NCI-H748 treated with DMSO at 0.1 percent for 48 hours (cell line): ENCODE data around the gene AMFR.

Source experiments
- DNase-seq: peaks from one replicate; lab custom pipeline; 2025; lab: John Stamatoyannopoulos, UW

The AMFR gene

DNA sequence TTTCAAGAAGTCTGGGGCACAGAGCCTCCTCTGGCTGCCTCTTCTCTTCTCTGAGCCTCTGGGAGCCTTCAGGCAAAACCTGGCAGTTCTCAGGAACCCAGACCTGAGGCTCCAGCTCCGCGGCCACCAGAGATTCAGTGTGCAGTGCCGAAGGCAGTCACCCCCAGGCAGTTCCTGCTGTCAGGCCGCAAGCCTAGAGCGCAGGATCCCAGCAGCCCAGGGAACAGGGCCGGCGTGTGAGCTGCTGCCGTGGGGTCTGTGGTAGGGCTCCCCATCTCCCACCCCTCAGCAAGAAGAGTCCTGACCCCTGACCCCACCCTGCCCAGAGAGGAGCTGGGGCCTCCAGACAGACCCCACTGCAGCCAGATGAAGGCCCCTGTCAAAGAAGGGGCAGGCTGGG, 78.2 kb downstream of the AMFR start:
- no peak for DNase-seq

DNA sequence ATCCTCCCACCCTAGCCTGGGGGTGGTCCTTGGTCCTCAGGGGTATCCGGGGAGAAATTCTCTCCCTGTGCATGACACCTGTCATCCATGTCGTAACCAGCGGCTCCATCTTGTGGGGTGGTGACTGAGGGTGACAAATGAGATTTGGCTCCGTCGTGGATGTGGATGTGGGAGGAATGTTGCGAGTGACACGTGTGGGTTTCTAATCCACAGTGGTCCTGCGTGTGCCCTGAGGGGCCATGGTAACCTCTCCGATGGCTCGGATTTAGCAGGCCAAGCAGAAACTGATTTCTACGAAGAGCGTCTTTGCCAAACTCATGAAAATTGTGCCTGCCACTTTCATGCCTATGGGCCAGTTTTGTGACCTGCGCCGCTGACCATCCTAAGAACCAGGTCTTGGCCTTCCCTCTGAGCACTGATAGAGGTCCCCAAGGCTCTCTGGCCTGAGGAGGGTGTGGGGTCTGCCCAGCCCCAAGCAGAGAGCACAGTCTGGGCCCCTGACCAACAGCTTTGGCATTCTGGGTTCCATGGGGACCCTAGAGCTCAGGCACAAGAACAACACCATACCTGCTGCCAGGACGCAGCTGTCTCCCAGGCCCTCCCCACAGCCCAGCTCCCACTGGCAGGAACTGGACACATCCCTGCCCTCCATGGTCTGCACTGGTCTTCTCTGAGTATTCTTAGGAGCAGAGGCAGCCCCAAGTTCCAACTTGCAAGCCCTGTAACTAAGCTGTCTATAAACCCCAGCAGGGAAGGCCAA, 79.0 kb downstream of the AMFR start:
- DNase-seq: no peak

DNA sequence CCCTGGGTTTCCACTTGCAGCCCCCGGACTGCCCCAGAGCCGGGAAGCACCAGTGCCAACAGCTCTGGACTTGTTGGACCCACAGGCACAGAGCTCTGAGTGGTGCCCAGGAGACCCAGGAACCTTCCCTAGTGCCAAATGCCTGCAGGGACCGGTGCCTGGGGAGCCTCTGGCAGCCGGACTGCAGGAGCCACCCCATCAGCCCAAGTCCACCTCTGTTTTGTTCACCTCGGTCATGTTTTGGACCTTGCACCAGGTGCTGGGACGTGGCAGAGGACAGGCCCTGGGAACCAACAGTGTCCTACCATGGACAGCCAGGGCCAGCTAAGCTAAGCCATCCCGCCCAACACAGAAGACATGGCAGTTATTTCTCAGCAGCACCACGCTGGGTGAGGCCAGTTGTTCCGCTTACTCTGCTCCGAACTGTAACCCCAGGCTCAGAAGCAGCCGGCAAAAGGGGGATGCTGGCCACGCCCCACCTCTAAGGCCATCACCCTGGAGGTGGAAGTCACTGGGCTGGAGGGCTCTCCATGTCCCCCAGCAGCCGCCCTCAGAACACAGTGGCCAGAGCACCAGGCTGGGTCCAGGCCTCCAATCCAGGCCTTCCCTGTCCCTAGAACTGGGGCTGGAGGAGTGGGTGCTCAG, 79.8 kb downstream of the AMFR start:
- no peak for DNase-seq

DNA sequence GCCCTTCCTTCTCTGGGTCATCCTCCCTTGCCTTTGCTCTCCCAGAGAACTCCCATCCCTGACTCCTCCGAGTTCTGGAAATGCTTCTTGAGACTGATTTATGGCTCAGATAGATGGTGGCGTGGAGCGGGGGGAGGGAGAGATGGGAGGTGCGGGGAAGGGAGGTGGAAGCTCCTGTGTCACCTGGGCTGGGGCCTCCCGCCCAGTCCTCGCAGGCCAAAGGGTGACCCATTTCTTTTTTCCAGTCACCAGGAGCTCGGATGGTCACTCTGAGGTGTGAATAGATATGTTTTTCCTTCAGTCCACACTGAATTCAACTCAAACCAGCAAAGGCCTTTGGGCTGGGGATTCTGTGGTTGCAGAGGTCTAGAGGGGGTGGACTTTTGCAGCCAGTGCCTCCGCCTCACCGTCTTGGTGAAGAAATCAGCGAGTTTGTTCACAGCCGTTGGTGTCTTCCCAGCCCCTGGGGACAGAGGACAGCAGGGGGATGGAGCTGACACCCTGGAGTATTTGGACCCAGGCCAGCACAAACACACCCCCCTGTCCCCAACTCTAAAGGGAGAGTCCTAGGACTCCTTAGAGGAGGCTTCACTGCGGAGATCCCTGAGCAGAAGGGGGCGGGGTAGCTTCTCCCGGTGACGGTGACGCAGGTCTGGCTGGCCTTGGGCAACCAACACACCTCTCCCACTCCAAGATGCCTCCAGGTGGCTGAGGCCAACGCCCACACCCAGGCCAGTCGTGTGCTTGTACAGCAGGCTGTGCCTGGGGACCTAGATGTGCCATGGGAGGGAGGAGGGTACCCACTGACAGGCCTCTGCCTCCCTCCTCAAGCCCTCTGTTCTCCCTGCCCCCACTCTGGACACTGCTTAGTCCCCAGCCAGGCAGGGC, 80.6 kb downstream of the AMFR start:
- no peak for DNase-seq

DNA sequence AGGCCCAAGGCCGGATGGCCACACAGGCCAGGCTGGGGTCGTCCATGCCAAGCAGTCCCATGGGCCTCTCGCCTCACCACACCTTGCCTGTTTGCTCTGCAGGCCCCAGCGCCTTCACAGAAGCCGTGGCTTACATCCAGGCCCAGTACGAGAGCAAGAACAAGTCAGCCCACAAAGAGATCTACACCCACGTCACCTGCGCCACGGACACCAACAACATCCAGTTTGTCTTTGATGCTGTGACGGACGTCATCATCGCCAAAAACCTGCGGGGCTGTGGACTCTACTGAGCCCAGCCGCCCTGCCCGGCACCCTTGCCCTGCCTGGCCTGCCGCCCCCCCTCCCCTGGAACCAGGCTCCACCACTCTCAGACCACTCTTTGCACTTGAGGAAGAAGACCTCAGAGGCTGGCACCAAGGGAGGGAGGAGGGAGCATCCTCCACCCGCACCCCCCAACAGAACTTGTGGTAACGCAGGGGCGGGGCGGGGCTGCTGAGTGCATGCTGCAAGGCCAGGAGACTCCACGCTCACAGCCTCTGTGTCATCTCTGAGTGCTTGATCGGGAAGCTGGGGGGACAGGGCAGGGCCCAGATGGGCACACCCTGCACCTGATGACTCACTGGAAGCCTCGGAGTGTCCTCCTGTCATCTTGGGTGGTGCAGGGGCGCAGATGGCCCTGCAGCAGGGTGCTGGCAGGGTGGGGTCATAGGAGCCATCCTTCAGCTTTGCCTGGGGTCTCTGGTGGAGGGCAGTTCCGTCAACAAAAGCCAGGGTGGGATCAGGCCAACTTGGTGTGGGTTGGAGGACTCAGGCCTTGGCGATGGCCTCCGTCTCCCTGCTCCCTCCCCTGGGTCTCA, 81.5 kb downstream of the AMFR start:
- no peak for DNase-seq

DNA sequence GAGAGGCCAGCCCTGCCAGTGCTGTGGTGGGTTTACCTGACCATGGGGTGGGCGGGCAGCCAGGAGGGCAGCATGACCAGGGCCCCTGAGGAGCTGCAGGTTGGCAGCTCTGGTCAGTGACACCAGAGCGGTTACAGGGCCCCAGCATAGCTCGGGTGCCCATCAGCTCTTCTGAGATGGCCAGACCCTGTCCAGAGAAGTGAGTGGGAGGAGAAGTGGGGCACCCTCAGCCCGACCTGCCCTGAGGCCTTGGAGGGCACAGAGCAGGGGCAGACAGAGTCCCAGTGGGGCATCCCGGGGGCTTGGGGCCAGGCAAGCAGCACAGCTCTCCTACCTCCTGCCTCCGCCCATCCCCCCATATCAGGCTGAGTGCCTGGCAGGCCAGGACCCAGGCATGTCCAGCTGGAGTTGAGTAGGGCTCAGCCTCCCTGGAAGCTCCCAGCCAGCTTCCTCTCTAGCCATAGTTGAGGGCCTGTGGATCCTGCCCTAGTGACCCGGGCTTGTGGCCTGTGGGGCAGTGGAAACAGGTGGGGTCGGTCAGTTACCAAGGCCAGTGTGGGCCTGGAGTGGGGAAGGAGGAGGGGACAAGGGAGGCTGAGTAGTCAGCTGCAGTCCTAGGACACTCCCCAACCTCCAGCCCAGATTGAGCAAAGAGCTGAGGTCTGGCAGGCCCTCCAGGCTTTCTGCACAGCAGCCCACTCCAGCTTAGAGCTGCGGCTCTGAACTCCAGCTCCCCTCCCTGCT, 83.5 kb downstream of the AMFR start:
- no peak for DNase-seq

DNA sequence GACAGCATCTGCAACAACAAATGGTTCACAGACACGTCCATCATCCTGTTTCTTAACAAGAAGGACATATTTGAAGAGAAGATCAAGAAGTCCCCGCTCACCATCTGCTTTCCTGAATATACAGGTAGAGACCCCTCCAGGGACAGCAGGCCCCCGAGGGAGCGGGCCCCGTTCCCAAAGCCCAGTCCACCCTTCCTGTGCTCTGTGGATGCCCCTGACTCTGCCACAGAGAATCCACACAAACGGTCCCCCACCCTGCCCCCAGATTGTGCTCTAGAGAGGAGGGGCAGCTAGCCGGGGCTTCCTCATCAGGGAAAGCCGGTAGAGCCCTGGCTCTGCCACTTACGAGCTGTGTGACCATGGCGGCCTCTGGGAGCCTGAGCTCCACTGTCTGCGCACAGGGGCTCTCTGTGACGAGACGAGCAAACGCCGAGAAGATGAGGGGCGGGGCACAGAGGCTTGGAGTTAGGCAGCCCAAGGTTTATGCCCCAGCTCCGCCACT, 84.4 kb downstream of the AMFR start:
- no peak for DNase-seq

DNA sequence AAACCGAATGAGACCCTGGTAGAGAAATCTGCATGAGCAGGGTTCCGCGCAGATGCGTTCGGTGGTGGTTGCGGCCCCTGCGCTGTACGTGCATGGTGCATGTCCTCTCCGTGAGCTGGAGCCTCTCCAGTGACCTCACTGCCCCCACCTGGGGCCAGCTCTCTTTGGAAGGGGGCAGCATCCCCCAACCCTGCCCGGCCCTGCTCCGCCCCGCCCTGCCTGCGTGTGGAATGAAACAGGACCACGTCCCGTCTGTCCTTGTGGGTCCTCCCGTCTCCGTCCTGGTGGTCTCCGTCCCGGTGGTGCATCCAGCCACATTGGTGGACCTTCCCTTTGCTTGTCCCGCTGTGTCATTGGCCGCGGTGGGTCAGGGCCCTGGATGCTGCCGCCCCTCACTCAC, 84.9 kb downstream of the AMFR start:
- no peak for DNase-seq

DNA sequence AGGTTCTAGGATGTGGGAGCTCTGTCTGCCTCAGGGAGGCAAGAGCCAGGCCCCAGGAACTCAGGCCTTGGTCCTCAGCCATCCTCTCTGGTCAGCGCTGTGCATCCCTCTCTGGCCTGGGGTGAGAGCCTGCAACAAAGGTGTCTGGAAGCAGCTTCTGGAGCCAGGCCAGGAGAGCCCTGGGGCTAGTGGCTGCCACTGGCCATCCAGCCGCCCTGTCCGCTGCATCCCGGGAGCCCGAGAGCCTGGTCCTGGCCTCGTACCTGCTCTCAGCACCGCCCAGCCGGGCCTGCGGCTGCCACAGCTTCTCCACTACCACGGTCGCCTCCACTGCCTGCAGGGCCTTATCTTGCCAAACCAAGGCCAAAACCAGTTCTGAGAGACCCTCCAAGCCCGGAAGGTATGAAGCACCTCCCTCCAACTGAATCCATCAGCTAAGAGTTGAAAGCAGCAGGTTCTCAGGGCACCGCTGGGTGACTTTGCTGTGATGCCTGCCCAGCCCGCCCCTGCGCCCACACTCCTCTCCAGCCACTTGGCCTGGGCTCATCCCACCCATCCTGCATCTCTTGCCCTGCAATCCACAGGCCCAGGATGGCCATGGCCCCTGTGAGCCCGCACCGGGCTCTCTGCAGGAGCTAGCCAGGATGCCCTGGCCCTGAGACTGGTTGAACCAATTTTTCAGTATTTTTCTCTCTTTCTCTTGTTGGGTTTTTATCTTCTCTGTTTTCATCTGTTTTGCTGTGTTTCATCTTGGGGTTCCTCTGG, 85.7 kb downstream of the AMFR start:
- no peak for DNase-seq

DNA sequence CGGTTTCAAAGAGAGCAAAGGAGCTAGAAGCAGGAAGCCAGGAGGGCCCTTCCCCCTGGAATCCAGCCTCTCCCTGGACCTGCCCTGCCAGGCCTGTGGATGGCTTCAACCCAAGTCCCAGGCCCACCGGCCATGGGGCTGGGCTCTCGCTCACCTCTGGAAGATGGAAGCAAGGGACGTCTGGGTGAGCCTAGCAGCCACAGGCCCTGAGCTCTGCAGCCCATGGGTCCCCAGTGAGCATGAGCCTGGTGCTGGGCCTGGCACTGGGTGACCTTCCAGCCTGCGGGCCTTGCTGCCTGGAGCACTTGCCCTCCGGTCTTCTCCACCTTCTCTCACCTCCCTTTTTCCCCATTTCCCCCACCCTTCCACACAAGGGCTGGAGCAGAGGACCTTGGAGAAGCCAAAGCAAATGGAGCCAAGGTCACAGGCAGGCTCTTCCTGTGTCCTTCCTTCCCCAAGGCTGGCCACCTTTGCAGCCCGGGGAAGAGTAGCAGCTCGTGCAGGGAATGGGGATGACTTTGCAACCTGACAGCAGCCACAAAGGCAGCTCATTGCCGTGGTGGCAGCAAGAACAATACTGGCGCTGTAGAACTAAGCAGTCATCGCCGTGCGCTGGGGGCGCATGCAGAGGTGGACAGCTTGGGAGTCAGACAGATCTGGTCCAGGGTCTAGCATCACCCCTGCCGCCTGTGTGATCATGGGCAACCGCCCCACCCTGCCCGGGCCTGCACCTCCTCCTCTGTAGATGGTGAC, 86.6 kb downstream of the AMFR start:
- no peak for DNase-seq

DNA sequence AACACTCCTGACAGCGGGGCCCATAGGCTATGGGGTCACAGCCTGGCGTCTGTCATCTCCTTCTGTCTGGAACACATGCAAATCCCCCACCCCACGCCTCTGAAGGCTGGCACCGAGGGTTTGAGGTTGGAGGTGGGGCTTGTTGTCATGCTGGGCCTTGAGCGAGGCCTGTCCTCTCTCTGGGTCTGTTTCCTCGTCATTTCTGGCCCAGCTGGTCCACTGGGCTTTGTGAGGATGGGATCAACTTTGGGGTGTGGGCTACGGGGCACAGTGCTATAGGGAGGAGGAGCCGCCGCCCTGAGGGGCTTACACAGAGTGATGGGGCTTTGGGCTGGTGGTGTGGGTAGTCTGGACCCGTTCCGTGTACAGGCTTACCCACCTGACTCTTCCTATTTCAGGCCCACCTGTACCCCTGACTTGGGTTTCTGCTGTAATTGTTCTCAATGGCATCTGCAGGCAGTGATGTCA, 87.5 kb downstream of the AMFR start:
- DNase-seq: no peak

DNA sequence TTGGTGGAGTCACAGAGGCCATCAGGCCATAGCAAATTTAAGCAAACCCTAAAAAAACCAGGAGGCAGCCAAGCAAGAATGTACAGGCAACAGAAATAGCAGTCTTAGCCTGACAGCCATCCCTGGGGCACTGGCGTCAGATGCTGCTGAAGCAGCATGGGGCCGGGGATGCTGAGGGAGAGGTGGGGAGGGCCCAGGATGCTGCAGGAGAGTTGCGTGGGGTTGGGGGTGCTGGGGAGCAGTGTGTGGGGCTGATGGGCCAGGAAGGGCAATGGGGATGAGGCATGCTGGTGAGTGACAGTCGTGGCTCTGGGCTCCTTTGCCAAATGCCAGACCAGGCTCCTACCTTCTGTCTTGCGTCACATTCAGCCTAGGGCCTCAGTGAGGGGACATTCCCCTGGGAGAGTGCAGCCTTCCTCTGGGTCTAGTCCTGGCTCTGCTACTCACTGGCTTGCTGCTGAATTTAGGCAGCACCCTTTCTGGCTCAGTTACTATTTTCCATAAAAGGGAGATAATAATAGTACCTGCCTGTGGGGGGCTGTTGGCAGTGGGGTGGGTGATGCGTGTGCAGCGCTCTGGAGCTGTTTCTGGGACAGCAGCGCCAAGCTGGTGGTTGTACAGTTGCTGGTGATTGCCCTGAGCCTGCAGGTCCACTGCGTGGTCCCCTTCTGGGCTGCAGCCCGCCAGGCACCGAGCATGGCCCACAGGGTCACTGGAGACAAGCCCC, 88.1 kb downstream of the AMFR start:
- no peak for DNase-seq

DNA sequence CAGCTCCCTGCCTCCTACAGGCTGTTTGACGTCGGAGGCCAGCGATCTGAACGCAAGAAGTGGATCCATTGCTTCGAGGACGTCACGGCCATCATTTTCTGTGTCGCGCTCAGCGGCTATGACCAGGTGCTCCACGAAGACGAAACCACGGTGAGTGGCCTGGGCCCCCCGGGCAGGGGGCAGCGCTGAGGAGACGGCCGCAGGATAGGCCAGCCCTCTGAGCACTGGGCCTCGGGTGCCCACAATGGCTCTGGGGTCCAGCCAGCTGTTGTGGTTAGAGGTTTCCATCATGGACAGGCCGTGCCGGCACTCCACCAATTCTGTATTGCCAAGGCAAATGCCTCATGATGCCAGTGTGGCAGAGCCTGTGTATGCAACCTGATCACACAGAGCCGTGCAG, 88.6 kb downstream of the AMFR start:
- DNase-seq: no peak

DNA sequence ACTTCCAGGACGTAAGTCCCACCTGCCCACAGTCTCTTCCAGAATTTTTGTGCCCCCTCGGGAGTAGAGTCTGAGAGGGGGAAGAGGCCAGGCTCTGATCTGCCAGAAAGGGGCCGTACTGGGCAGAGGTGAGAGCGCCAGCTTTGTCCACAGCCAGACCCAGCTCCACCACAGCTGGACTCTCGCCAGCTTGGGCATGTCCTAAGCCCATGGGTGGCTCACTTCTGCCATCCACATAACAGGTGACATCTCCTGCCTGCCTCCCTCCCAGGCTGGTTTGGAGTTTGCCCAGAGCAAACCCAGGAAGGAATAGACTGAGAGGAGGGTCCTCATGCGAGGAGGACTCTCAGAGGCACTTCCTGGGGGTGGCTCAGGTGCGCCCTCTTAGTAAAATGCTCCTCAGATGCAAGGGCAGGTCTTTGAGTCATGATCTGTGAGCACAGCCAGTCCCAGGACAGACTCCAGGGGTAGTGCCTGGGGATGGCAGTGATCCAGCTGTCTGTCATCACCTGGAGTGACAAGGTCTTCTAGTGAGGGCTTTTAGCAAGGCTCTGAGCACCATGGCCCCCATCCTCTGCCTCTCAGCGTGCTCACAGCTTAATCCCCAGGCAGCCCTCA, 89.2 kb downstream of the AMFR start:
- no peak for DNase-seq

DNA sequence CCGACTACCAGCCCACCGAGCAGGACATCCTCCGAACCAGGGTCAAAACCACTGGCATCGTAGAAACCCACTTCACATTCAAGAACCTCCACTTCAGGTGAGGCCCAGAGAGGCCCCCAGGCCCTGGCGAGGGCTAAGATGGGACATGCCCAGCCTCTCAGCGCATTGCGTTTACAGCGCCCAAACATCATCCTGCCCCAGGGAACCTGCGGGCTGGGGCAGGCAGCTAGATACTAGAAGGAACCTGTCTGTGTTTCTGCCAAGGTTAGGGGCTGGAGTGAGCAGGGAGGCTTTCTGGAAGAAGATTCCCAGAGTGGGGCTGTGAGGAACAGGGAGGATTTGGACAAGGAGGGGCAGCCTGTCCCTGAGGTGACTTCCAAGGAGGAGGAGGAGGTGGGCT, 90.6 kb downstream of the AMFR start:
- DNase-seq: no peak

DNA sequence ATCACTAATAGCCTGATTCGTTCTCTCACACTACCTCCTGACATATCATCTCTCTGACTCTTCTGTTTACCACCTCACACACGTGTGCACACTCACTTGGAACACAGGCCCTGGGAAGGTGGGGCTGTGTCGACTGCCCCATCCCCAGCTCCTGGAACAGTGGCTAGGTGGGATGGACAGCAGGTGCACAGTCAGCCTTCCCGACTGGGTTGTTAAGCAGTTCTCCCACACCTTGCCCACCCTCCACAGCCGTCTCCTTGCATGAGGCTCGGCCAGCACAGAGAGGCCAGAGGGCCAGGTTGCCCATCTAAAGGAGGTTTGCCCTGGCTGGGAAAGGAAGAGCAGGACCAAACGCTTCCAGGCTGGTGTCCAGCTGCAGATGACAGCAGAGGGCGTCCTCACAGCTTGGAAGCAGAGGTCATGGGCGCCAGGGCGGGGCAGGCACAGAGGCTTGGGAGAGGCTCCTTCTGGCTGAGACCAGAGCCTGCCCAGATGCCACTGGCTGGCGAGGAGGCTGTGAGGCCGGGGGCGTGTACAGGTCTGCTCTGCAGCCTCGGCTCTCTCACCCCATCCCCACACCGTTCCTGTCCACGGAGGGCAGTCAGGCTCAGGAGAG, 92.8 kb downstream of the AMFR start:
- DNase-seq: no peak

DNA sequence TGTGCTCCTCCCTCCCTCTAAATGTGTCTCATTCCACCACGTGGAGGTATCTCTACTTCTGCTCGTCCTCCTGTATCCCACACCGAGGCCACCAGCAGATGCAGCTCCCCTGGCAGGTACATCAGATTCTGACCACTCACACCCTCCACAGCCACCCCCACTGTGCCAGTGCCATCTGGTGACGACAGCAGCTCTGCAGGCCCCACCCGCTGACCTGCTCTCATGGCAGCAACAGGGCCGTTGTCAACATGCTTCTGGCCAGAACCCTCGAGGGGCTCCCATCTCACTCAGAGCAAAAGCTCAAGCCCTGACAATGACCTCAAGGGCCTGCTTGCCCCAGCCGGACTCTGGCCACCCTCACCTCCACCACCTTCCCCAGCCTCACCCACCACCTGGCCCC, 93.4 kb downstream of the AMFR start:
- DNase-seq: no peak

DNA sequence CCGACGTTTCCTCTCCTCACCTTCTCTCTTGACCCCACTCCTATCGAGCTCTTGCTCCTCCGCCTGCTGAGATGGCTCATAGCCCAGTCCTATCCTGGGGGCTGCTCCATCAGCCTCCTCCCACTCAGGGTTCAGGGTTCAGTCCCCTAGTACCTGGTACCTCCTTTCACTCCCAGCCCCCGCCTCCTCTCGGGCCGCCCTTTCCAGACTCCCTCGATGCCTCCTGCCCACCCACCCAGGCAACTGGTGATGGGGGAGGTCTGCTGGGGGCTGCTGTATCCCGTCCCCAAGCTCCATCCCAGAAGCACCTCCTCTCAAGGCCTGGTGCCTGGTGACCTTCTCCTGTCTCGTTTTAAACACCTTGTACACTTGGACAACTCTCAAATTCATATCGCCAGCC, 93.9 kb downstream of the AMFR start:
- no peak for DNase-seq
